GM21717 (cell line): Measurements from ENCODE around the gene AMH.
"Not testable (repeated sequence)": the region's sequence is repeated elsewhere in the genome, so short reads cannot be mapped to it uniquely, and the experiment has no call there.

Experiments used
- ATAC-seq: cut with Tn5 transposase; IDR thresholded peaks from one replicate; pipeline ENCODE4 v1.9.1; 2021; ENCODE audit warnings: mild to moderate bottlenecking, moderate library complexity; ENCODE audit not compliant: unreplicated experiment

Gene AMH

DNA sequence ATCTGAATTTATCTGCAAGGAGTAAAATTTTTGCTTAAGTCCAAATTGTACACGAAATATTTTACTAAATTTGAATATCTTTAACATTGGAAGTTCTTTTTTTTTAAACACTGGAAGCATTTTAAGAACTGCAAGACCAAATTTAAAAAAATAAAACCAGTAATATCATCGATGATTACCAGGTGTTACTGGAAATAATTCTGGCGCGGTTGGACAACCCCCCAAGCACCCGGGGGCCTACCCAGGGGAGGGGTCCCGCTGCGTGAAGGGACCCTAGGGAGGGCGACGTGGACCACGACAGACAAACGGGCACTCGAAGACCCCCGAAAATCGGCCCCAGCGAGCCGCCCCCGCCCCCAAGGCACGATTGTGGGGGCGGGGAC is 19.7 kb downstream of the AMH start:
- no peak for ATAC-seq

- ATAC-seq = peak; percentile 43
Measured at GRCh38 chr19:2269244-2270156, 20.4 kb downstream of the AMH start.

GRCh38 chr19:2270157-2270422 is 21.0 kb downstream of the AMH start:
- no peak for ATAC-seq

GRCh38 chr19:2270423-2271233 is 21.5 kb downstream of the AMH start:
- ATAC-seq = no peak

- ATAC-seq = no peak
Measured at GRCh38 chr19:2271234-2272103, 22.3 kb downstream of the AMH start.

DNA sequence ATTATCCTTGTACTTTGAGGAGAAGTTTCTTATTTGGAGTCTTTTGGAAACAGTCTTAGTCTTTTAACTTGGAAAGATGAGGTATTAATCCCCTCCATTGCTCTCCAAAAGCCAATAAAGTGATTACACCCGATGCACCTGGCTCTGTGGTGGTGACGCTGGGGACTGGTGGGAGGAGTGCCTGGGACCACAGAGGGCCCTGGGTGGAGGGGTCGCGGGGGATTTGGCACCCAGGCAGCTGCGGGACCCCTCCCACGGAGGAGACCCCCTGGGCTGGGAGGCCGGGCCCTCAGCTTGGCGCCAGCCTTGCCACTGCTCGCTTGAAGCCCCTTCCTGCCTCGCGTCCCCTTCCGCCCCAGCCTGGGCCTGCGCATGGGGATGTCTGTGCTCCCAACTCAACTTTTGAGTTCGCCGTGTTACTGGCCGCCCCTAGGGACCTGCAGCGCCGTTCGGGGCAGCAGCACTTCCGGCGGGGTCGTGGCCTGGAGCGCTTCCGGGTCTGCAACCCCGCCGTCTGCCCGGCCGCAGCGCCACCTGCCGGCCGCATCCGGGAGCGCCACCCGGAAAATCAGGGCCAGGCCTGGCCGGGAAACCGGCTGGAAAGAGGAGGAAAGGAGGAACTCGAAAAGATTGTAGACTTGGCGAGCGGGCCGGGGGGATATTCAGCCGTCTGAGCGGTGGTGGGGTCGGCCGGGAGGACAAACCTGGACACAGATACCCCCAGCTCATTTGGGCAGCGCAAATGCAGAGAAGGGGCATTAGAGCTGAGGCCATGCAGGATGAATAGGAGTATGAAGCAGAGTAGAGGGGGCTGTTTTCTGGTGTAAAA is 24.4 kb downstream of the AMH start:
- no peak for ATAC-seq

GRCh38 chr19:2274185-2274711 is 25.1 kb downstream of the AMH start:
- ATAC-seq = no peak

DNA sequence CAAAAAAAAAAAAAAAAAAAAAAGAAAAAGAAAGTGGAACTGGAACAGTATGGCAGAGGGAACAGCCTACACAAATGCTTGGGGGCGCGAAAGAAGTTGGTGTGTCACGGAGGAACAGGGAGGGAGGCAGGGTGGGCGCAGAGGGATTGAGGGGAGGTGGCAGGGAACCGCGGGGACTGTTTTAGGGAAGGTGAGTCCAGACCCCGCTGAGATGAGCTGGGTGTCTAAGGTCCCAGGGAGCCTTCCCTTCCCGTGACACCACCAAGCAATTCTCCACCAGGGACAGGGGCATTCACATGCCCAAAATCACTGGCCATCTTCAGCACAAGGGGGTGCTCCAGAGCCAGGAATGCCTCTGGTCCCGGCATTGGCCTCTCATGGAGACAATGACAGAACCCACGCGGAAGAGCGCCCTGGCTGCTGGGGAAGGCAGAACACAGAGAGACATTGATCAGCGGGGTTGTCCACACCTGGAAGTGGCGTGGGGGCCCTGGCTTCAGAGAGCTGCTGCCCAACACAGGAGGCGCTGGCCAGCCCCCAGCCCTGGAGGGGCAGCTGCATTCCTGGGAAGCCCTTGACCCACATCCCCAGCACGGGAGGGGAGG is 25.9 kb downstream of the AMH start:
- no peak for ATAC-seq

- ATAC-seq = no peak
Measured at GRCh38 chr19:2275588-2276428, 26.7 kb downstream of the AMH start.

GRCh38 chr19:2276429-2276986 is 27.4 kb downstream of the AMH start:
- no peak for ATAC-seq

- no peak for ATAC-seq
Measured at GRCh38 chr19:2277138-2277537, 28.0 kb downstream of the AMH start.

- no peak for ATAC-seq
Measured at GRCh38 chr19:2278459-2279158, 29.5 kb downstream of the AMH start.

DNA sequence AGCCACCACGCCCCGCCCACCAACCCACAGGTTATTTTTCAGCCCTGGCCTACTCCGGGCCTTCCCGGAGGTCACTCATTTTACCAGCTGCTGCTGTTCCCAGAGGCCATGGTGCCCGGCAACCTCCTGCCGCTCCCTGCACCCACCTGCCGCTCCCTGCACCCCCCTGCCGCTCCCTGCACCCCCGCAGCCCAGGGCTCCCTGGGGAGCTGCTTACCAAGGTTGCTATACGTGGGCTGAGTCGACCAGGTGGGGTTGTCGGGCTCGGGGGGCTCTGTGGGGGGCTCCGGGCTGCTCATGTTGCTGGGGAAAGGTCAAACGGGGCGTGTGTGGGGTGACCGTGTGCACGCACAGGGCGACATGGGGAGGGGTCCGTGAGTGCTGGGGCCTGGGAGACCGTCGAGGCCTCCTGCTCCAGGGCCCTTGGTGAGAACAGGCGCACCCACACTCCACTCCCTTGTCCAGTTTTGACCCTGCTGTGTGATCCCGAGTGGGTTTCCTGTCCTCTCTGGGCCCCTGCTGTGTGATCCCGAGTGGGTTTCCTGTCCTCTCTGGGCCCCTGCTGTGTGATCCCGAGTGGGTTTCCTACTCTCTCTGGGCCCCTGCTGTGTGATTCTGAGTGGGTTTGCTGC is 31.6 kb downstream of the AMH start:
- no peak for ATAC-seq

GRCh38 chr19:2281265-2282061 is 32.3 kb downstream of the AMH start:
- not testable (repeated sequence) for ATAC-seq

GRCh38 chr19:2282062-2282861 is 33.1 kb downstream of the AMH start, which contains the start of gene PEAK3:
Gene PEAK3, minus strand, starts transcription at chr19:2282175. Its CDS starts 1,244 bp downstream, at chr19:2280931.
- ATAC-seq = no peak

DNA sequence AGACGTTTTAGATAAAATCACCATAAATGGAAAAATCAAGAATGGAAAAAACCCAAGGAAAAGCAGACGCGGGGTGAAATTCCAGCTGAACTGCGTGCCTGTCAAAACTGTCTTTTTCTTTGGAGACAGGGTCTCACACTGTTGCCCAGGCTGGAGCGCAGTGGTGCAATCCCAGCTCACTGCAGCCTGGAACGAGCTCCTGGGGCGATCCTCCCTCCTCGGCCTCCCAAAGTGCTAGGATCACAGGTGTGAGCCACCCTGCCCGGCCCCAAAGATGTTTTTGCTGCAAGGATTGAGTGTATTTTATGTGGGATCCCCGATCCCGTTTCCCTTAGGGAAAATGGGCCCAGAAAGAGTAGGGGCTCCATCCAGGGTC is 33.7 kb downstream of the AMH start:
- ATAC-seq = no peak
